Mammary epithelial cell (primary cell): ENCODE measurements around the gene LDLRAD4.

Source experiments
- CTCF ChIP-seq, 2 donors: IDR thresholded peaks in 1 of 2; conservative IDR thresholded peaks in 1 of 2; 2 replicates each; pipeline ENCODE4 v1.5.1; 2011 to 2012; ENCODE audit warnings: inconsistent platforms in 2 of 2, low read length in 2 of 2, mild to moderate bottlenecking in 2 of 2, control low read depth in 1 of 2, low read depth in 1 of 2; ENCODE audit not compliant: insufficient read depth in 1 of 2; ENCODE audit errors: extremely low read depth in 1 of 2
- EZH2 ChIP-seq: IDR thresholded peaks from 2 replicates; pipeline ENCODE4 v1.6.1; 2012; ENCODE audit warnings: low read length, inconsistent platforms, borderline replicate concordance

- TF ChIP-seq CTCF (conservative IDR thresholded peaks at IDR 0.05 in 1 of 2, IDR thresholded peaks at IDR 0.05 in 1 of 2; ENCODE audit: extremely low read depth in 1 of 2, insufficient read depth in 1 of 2, low read depth in 1 of 2, low read length in 2 of 2) (no peak), EZH2 (no peak)
Measured at GRCh38 chr18:13246591-13246990, 28.0 kb downstream of the LDLRAD4 start.
